Urothelium cell line (cell line): ENCODE data around the gene BRSK2.

Experiments used
- DNase-seq: peaks from one replicate; pipeline ENCODE4 v3.0.0; 2011; ENCODE audit warnings: low spot score, mixed read lengths
- FAIRE-seq: peaks from 2 replicates; lab custom pipeline; 2011; peaks lifted over from hg19 to GRCh38; lab: Jason Lieb, UNC

BRSK2 gene

GRCh38 chr11:1460986-1461825, 71.5 kb downstream of the BRSK2 start:
- FAIRE-seq (no peak), DNase-seq (no peak)

GRCh38 chr11:1461826-1462697, 72.3 kb downstream of the BRSK2 start:
- FAIRE-seq (no peak), DNase-seq (no peak)

- no peak for DNase-seq
- no peak for FAIRE-seq
These were observed 72.9 kb downstream of the BRSK2 start for GRCh38 chr11:1462698-1462975.

- no peak for DNase-seq
- FAIRE-seq: no peak
These were observed 73.3 kb downstream of the BRSK2 start for GRCh38 chr11:1463056-1463455.

- FAIRE-seq (no peak), DNase-seq (no peak)
These were observed 77.0 kb downstream of the BRSK2 start for GRCh38 chr11:1466784-1467183.

- no peak for DNase-seq
- no peak for FAIRE-seq
These were observed 77.5 kb downstream of the BRSK2 start for GRCh38 chr11:1467270-1467669.

- FAIRE-seq (no peak), DNase-seq (no peak)
These were observed 78.3 kb downstream of the BRSK2 start for GRCh38 chr11:1468002-1468401.

- no peak for FAIRE-seq
- DNase-seq: no peak
These were observed 78.8 kb downstream of the BRSK2 start for GRCh38 chr11:1468473-1469066.

GRCh38 chr11:1469287-1469910, 79.7 kb downstream of the BRSK2 start:
- FAIRE-seq (no peak), DNase-seq (no peak)

GRCh38 chr11:1469911-1470680, 80.4 kb downstream of the BRSK2 start:
- DNase-seq (no peak), FAIRE-seq (no peak)

GRCh38 chr11:1470681-1471611, 81.2 kb downstream of the BRSK2 start:
- DNase-seq: no peak
- FAIRE-seq: no peak

- no peak for FAIRE-seq
- DNase-seq: no peak
These were observed 82.0 kb downstream of the BRSK2 start for GRCh38 chr11:1471736-1472135.

- DNase-seq: no peak
- FAIRE-seq: no peak
These were observed 82.7 kb downstream of the BRSK2 start for GRCh38 chr11:1472180-1473005.

- FAIRE-seq (no peak), DNase-seq (no peak)
These were observed 83.4 kb downstream of the BRSK2 start for GRCh38 chr11:1473011-1473628.

- DNase-seq: no peak
These were observed 84.1 kb downstream of the BRSK2 start for GRCh38 chr11:1473786-1474185.

GRCh38 chr11:1475841-1476240, 86.1 kb downstream of the BRSK2 start:
- no peak for FAIRE-seq
- DNase-seq: no peak

More at GRCh38 chr11:1473786-1474185, 84.1 kb downstream of the BRSK2 start:
- FAIRE-seq: no peak

GRCh38 chr11:1476940-1477736, 87.4 kb downstream of the BRSK2 start:
- DNase-seq: no peak
- FAIRE-seq: no peak
